ENCODE results near the gene LRP6. TPM values are rescaled to one million over a fixed set of nuclear protein-coding genes. Genes with fewer than 3 reads are reported as not detected.
"Not testable (repeated sequence)": the region's sequence is repeated elsewhere in the genome, so short reads cannot be mapped to it uniquely, and the experiment has no call there.

LRP6 gene
- 1 to 10 TPM; 1.1 to 1.7 TPM for total RNA-seq

DNA sequence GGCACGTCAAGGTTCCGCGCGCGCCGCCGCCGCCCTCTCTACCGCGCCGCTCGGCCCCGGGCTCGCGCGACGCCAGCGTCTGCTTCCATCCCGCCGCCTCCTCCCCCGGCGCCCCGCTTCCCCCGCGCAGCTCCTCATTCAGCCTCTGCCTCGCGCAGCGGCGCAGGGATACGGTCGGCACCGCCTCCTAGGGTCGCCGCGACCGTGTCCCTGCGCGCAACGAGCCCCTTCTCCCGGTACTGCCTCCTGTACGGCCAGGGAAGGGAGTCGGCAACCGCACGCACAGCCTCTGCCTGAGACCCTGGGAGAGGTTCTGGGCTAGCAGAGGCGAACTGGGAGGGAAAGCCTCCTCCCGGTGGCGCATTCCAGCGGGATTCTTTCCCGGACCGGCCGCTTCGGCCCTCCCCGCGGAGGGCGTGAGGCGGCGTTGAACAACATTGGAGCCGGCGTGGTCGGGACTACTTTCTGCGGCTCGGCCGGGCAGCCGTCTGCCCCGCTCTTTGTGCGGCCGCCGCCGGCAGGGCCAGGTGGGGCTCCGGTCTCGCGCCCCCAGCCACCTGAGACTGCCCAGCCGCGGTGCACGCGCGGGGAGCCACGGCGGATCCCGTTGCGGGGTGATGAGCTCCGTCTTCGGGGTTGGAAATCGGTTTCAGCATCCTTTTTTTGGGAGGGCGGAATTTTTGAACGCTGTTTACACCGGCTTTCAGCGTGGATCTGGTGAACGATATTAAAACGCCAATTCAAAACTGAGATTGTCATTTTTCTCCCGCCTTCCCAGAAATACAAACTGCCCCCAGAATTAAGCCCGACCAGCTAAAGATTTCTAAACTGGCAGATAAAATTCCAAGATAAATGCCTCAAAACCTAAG, at the start of gene LRP6:
TSS of gene LRP6 (minus strand) at position 172 of the 869 bp plus-strand sequence. CDS start 309 bp downstream, outside the sequence.
- ChIA-PET POLR2A (interaction anchor here (0.6 kb wide), 1 partner anchor 1566 kb away, joined by 5 read pairs; no protein-coding TSS in a partner anchor), CTCF (interaction anchor here (0.6 to 1.6 kb wide), 2 partner anchors 62 to 734 kb away, joined by 3 to 5 read pairs; no protein-coding TSS in a partner anchor)

- ChIA-PET POLR2A (no interaction called here), CTCF (no interaction called here)
Observed at GRCh38 chr12:12315838-12316237, 49.0 kb upstream of the LRP6 start.

DNA sequence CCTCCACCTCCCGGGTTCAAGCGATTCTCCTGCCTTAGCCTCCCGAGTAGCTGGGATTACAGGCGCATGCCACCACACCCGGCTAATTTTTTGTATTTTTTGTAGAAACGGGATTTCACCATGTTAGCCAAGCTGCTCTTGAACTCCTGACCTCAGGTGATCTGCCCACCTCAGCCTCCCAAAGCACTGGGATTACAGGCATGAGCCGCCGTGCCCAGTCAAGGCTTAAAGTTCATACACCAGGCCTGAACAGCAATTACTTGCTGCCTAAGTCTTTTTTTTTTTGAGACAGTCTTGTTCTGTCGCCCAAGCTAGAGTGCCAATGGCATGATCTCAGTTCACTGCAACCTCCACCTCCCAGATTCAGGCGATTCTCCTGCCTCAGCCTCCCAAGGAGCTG, 43.9 kb upstream of the LRP6 start:
- POLR2A ChIA-PET, CTCF ChIA-PET: not testable (repeated sequence)

GRCh38 chr12:12305568-12306300, 38.9 kb upstream of the LRP6 start:
- ChIA-PET POLR2A (no interaction called here), CTCF (no interaction called here)

GRCh38 chr12:12302976-12303375, 36.1 kb upstream of the LRP6 start:
- CTCF ChIA-PET, result no interaction called here
- POLR2A ChIA-PET, result no interaction called here

DNA sequence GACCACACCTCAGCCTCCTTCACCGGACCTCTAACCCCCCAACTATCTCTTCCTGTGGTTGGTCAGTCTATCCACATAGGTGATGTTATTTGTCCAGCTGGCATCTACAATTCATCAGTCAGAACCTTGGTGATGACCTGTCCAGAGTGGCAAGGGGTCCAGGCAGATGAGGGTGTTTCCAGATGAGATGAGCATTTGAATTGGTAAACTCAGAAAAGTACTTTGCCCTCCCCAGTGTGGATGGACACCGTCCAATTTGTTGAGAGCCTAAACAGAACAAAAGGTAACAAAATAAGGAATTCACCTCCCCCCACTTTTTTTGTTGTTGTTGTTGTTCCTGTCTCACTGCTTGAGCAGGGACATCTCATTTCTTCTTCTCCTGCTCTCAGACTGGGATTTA, 34.3 kb upstream of the LRP6 start:
- CTCF ChIA-PET, result no interaction called here
- POLR2A ChIA-PET, result no interaction called here

DNA sequence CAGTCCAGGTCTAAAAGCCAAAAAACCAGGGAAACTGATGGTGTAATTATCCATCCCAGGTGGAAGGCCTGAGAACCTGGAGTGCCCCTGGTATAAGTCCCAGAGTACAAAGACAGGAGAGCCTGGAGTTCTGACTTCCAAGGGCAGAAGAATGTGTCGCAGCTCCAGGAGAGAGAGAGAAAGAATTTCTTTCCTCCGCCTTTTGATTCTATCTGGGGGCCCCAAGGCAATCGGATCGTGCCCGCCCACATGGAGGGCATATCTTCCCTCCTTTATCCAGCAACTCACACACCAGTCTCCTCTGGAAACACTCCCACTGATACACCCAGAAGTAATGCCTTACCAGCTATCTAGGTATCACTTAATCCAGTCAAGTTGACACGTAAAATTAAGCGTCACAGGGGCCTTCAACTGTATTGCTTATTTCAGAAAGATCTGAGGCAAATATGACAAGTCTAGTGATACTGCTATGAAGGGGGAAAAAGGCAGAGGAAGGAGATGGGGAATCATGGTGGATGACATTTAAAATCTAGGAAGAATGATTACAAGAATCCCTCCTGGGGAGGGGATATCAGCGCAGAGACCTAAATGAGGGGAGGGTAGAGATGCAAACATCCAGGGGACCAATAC, 30.5 kb upstream of the LRP6 start:
- ChIA-PET POLR2A (no interaction called here), CTCF (interaction anchor here (0.6 kb wide), 1 partner anchor 39 kb away, joined by 3 read pairs; no protein-coding TSS in a partner anchor)

DNA sequence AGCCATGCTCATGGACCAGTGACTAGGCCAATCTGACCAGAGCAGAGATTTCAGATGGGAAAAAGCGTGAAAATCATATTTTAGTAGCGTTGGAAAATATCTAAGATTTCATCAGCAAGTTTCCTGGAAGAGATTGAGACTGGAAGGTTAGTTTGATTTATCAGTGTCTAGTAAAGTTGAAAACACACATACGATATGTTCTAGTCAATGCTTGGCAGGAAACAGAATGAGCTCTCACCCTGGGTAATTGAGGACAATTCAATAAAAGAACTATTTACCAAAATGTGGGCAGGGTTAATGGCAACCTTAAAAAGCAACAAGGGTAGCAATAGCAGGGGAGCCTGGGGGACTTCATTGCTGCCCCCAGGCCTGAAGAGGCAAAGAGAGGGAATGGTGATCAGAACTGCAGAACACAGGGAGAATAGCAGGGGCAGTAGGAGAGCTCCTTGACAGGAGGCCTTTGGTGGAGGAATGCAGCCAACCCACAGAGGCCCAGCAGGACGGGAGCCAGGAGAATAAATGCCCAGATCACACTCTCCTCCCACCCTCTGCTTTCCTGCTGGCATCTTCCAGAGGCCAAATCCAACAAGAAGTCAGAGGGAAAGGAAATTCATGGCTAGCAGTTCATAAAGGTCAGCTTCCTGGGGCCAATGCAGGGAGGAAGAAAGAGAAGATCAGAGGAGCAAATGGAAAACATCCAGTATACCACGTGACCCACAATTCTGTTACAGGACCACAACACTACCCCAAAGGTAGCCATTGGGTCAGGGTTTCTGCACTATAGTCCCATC, 27.6 kb upstream of the LRP6 start:
- ChIA-PET CTCF (no interaction called here), POLR2A (interaction anchor here (0.6 kb wide), 1 partner anchor 514 kb away, joined by 3 read pairs; no protein-coding TSS in a partner anchor)

GRCh38 chr12:12290206-12290605, 23.4 kb upstream of the LRP6 start:
- ChIA-PET POLR2A (no interaction called here), CTCF (no interaction called here)

DNA sequence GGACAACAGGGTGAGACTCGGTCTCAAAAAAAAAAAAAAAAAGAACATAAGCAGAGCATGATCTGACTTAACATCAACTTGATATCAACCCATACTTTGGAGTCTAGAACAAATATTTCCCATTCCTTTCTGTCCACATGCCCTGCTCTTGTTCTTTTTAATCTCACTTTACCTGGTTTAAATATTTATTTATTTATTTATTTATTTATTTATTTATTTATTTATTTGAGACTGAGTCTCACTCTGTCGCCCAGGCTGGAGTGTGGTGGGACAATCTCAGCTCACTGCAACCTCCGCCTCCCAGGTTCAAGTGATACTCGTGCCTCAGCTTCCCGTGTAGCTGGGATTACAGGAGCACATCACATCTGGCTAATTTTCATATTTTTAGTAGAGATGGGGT, 19.6 kb upstream of the LRP6 start:
- CTCF ChIA-PET, result no interaction called here
- POLR2A ChIA-PET, result no interaction called here

DNA sequence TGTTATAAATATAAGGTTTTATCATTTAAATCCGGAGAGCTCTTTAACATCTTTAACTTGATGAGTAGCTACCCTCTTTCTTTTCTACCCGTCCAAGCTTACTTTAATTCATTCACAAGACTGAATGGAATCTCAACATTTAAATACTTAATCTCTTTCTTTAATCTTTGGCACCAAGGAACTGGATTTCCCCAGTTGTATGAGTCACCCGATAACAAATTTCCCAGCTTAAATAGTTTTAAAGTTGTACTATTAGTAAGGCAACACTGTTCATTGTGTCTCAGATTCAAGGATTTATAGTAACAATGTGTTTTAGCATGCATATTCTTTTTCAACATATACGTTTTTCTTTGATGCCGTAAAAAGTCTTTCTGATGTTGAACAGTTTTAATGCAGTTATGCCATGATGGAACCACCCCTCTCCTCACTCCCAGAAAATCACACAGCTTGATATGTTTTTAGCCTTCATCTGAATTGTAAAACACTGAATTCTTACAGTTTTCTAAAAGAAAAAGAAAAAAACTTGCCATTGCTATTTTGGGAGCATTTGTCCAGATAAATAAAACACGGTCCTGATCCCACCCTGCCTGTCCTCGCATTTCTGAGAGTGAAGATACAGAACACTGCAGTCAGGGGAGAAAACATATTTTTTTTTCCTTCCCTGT, 16.0 kb upstream of the LRP6 start:
- POLR2A ChIA-PET, result no interaction called here
- CTCF ChIA-PET, result no interaction called here

DNA sequence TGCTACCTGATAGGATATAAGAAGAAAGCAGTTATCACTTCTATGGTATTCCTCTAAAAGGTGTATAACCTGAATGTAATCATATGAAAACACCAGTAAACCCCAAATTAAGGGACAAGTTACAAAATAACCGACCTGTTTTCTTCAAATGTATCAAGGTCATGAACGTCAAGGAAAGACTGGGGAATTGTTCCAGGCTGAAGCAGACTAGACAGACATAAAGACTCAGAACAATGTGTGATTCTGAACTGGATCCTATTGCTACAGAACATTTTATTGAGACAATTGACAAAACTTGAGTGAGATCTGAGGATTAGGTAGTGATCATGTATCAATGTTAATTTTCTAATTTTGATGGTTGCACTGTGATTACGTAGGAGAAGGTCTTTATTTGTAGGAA, 15.4 kb upstream of the LRP6 start:
- ChIA-PET CTCF (no interaction called here), POLR2A (no interaction called here)

GRCh38 chr12:12281134-12281533, 14.3 kb upstream of the LRP6 start:
- CTCF ChIA-PET, result no interaction called here
- POLR2A ChIA-PET, result no interaction called here

GRCh38 chr12:12278899-12279298, 12.1 kb upstream of the LRP6 start:
- CTCF ChIA-PET, result no interaction called here
- POLR2A ChIA-PET, result no interaction called here

DNA sequence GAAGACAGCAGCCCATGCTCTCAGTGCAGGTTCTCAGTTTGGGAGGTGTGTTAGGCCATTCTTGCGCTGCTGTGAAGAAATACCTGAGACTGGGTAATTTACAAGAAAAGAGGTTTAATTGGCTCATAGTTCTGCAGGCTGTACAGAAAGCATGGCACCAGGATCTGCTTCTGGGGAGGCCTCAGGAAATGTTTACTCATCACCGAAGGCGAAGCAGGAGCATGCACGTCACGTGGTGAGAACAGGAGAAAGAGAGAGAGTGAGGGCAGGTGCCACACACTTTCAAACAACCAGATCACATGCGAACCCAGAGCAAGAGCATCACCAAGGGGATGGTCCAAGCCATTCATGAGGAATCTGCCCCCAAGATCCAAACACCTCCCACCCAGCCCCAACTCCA, 9.0 kb upstream of the LRP6 start:
- ChIA-PET CTCF (no interaction called here), POLR2A (no interaction called here)

DNA sequence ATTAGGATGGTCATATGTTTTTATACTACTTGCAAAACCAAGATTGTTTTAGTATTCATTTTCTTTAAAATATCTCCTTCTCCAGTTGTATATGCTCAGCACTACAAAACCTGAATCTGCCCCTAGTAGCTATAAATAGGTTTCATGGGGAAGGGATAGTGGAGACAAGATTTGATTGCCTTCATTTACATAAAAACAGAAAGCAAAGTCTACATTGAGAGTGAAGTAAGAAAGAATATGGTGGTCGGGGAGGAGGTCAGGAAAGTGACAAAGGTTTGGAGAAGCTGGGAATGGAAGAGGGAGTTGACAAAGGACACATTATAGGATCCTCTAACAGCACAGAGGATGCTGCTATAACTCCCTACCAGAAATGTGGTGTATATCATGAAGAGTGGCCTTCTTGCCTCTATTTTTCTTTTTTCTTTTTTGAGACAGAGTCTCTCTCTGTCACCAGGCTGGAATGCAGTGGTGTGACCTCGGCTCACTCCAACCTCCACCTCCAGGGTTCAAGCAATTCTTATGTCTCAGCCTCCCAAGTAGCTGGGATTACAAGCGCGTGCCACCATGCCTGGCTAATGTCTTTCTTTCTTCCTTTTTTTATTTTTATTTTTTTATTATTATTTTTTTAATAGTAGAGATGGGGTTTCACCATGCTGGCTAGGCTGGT, 6.6 kb upstream of the LRP6 start:
- ChIA-PET CTCF (no interaction called here), POLR2A (no interaction called here)

GRCh38 chr12:12272869-12273268, 6.0 kb upstream of the LRP6 start:
- ChIA-PET CTCF (no interaction called here), POLR2A (no interaction called here)

DNA sequence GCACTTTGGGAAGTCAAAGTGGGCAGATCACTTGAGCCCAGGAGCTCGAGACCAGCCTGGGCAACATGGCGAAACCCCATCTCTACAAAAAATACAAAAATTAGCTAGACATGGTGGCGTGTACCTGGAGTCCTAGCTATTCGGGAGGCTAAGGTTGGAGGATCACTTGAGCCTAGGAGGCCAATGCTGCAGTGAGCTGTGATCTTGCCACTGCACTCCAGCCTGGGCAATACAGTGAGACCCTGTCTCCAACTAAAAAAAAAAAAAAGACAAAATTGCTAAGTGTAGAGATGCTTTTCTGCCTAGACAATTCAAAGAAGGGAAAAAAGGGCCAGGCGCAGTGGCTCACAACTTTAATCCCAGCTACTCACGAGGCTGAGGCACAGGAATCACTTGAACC, 3.4 kb upstream of the LRP6 start:
- ChIA-PET POLR2A (interaction anchor here (0.7 kb wide), 1 partner anchor 197 kb away, joined by 3 read pairs; no protein-coding TSS in a partner anchor), CTCF (no interaction called here)

DNA sequence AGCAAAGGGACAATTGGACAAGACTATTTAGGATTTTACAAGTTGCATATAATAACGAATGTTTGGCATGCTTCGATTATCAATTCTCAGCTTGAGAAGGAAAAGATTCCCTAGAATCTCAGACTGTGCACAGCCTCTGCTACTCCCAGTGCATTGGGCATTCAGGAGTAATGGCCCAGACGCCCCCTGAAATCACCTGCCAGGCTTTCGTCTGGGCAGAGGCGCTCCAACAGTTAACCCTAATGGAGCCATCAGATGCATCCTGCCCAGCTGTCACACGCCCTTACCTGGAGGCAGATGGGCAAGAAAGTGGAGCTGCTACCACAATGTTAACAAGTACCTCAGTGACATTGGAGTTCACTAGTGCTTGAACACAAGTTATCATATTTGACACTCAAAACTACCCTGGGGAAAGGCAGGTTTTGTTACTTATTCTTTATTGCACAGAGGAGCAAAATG, 927 bp upstream of the LRP6 start:
- POLR2A ChIA-PET, result no interaction called here
- CTCF ChIA-PET, result interaction anchor here (1.6 kb wide), 1 partner anchor 61 kb away, joined by 5 read pairs; no protein-coding TSS in a partner anchor

All from activated CD8-positive, alpha-beta memory T cell treated with anti-CD3 and anti-CD28 coated beads for 36 hours (primary cell).